Loucy (cell line): ENCODE results near the gene TAS1R1.

Experiments
- CTCF ChIP-seq: fragments of 200-600 bp; sonication (generic); conservative IDR thresholded peaks from 2 replicates; pipeline ENCODE4 v1.5.1; 2014; ENCODE audit warnings: mild to moderate bottlenecking, antibody characterized with exemption, low read length
- EZH2phosphoT487 ChIP-seq: fragments of 200-600 bp; IDR thresholded peaks from 2 replicates; pipeline ENCODE4 v1.6.1; 2018; ENCODE audit warnings: antibody characterized with exemption, mild to moderate bottlenecking, moderate library complexity, borderline replicate concordance

GRCh38 chr1:6622396-6623152, 67.5 kb downstream of the TAS1R1 start:
- TF ChIP-seq CTCF (no peak), EZH2phosphoT487 (no peak)
